Right lobe of liver (tissue), 6 donors: ENCODE results near the gene EVI5. TPM values are rescaled to one million over a fixed set of nuclear protein-coding genes. Genes with fewer than 3 reads are reported as not detected.

Experiments used
- ATAC-seq, 4 donors: fragments of 200-7000 bp; cut with Tn5 transposase; one replicate each; pipeline ENCODE4 v1.9.1; 2020; ENCODE audit warnings: mild to moderate bottlenecking in 4 of 4, moderate library complexity in 4 of 4
- DNase-seq, 3 donors: peaks; one replicate each; pipeline ENCODE4 v3.0.0-alpha.2; 2020
- H3K27ac ChIP-seq, 3 donors: fragments of 200-600 bp; one replicate each; pipeline ENCODE4 v1.8.0; 2022
- H3K27me3 ChIP-seq, 2 donors: fragments of 200-600 bp; one replicate each; pipeline ENCODE4 v1.8.0; 2022
- H3K36me3 ChIP-seq, 4 donors: fragments of 200-600 bp; sonication (generic) in 1 of 4; one replicate each; pipeline versions ENCODE4 v1.5.1 to v1.8.0; 2017 to 2022; ENCODE audit warnings: control low read depth in 1 of 4
- H3K4me1 ChIP-seq, 4 donors: fragments of 200-600 bp; sonication (generic) in 1 of 4; one replicate each; pipeline versions ENCODE4 v1.5.1 to v1.8.0; 2017 to 2022; ENCODE audit warnings: control low read depth in 1 of 4
- H3K4me3 ChIP-seq, 3 donors: fragments of 200-600 bp; one replicate each; pipeline ENCODE4 v1.8.0; 2022
- H3K9me3 ChIP-seq, 4 donors: fragments of 200-600 bp; sonication (generic) in 1 of 4; one replicate each; pipeline versions ENCODE4 v1.5.1 to v1.8.0; 2017 to 2022; ENCODE audit warnings: control low read depth in 1 of 4
- POLR2A ChIP-seq: fragments of 450-650 bp; IDR thresholded peaks from one replicate; pipeline ENCODE4 v1.6.1; 2017; ENCODE audit warnings: antibody characterized with exemption, mild to moderate bottlenecking
- WGBS: methylation state at CpG from one replicate; pipeline ENCODE4 v1.1.6; 2018; ENCODE audit warnings: low coverage, low lambda C conversion rate; ENCODE audit not compliant: insufficient coverage; ENCODE audit errors: missing lambda C conversion rate; 5-methylcytosine and 5-hydroxymethylcytosine counted together
- intact Hi-C, 2 donors: fragments of 100-400 bp; cut with DNase I; formaldehyde crosslinking; loops; one replicate each; pipeline versions ENCODE4 v1.11.2 to v1.14.1; 2022
- total RNA-seq, 6 experiments: library from RNA; depleted of rRNA in 2 of 6; stranded (reverse); fragments of >200 nt in 2 of 6; fragmentation: NEBNext Ultra II Directional in 3 of 6; extraction: Animal tissue kit (Norgen Biotek cat#: 25700) in 3 of 6; gene quantifications; one replicate each; pipeline versions ENCODE4 v1.1.0 to v1.2.4, GENCODE V29; 2016 to 2023
- TF ChIP-seq, protein P1 (sequence below), 4 donors: fragments of 200-600 bp in 3 of 4; fragments of 450-650 bp in 1 of 4; IDR thresholded peaks; one replicate each; pipeline versions ENCODE4 v1.5.1 to v1.8.0; 2016 to 2022; ENCODE audit warnings: antibody characterized with exemption in 4 of 4, mild to moderate bottlenecking in 2 of 4
- donor health status: DM: no; HTN: yes; CAD: no.
- donor health status: DM: no; HTN: no; CAD: no.
- donor health status: DM: no; HTN: no; CAD: no.
- donor health status: DM: no; HTN: yes; CAD: no.
- donor health status: DM: no; HTN: yes; CAD: no.

EVI5 gene
- total RNA-seq, 6 experiments from 2014 or later = 12.8 to 27.7 (median 19.0) TPM

DNA sequence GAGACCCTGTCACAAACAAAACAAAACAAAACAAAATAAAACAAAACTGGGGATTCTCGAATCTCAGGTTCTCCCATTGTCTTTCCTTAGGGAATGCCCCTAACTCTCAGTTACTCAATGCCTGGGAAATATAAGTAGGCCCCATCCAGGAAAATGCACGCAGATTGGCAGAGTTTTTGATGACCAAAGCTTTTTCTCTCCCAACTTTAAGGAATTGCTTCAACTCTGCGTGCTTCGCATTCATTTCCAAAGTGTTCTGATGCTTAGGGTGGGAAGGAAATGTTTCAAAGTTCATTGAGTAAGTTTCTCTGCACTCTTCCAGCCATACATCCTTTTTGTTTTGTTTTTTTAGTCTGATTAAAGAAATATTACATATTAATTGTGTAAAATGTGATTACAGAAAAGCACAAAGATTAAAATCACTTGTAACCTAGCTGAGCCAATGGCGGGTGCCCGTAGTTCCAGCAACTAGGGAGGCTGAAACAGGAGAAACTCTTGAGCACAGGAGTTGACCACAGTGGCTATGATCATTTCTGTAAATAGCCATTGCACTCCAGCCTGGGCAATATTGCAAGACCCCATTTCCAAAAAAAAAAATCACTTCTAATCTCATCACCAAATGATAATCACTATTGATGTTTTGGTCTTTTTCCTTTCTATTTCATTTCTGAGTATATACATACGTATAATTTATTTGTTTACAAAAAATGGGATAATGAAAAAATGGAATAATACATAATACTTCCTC is 18.4 kb upstream of the EVI5 start:
- Histone ChIP-seq H3K27ac (no peak overlapping the region), H3K4me1 (no peaks in the 10 kb centered on the region), H3K9me3 (no peaks in the 10 kb centered on the region), H3K4me3 (no peak overlapping the region), H3K36me3 (no peaks in the 10 kb centered on the region), H3K27me3 (no peaks in the 10 kb centered on the region)
- intact Hi-C loops = no loop called here
- ATAC-seq = no peak
- TF ChIP-seq, protein P1, sequence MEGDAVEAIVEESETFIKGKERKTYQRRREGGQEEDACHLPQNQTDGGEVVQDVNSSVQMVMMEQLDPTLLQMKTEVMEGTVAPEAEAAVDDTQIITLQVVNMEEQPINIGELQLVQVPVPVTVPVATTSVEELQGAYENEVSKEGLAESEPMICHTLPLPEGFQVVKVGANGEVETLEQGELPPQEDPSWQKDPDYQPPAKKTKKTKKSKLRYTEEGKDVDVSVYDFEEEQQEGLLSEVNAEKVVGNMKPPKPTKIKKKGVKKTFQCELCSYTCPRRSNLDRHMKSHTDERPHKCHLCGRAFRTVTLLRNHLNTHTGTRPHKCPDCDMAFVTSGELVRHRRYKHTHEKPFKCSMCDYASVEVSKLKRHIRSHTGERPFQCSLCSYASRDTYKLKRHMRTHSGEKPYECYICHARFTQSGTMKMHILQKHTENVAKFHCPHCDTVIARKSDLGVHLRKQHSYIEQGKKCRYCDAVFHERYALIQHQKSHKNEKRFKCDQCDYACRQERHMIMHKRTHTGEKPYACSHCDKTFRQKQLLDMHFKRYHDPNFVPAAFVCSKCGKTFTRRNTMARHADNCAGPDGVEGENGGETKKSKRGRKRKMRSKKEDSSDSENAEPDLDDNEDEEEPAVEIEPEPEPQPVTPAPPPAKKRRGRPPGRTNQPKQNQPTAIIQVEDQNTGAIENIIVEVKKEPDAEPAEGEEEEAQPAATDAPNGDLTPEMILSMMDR (IDR thresholded peaks at IDR 0.05) = no peak
- no peak for TF ChIP-seq POLR2A
- no peak for DNase-seq
- WGBS = 76% methylated on average over 7 of the region's 7 CpGs

DNA sequence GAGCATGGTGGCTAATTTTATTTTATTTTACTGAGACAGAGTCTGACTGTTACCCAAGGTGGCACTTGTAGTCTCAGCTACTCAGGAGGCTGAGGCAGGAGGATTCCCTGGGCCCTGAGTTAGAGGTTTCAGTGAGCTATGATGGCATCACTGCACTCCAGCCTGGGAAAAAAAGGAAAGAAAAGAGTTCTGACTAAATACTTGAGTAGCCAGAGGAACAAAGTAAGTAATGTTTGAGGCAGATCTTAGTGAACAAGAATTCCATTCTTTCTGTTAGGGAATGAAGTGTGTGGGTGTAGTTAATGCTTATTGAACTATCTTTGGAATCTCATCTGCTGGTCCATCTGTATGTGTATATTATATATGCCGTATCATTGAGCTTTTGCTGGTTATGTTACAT is 13.1 kb upstream of the EVI5 start:
- H3K4me3 ChIP-seq = no peak overlapping the region
- H3K27me3 ChIP-seq = no peaks in the 10 kb centered on the region
- WGBS = 64% methylated on average over 1 of the region's 1 CpG
- ATAC-seq (no peak), DNase-seq (no peak)
- H3K36me3 ChIP-seq = no peaks in the 10 kb centered on the region
- intact Hi-C loops = no loop called here
- TF ChIP-seq POLR2A = no peak
- TF ChIP-seq, protein P1 (IDR thresholded peaks at IDR 0.05) = no peak
- H3K27ac ChIP-seq = no peak overlapping the region
- H3K4me1 ChIP-seq = no peaks in the 10 kb centered on the region
- H3K9me3 ChIP-seq = no peaks in the 10 kb centered on the region

DNA sequence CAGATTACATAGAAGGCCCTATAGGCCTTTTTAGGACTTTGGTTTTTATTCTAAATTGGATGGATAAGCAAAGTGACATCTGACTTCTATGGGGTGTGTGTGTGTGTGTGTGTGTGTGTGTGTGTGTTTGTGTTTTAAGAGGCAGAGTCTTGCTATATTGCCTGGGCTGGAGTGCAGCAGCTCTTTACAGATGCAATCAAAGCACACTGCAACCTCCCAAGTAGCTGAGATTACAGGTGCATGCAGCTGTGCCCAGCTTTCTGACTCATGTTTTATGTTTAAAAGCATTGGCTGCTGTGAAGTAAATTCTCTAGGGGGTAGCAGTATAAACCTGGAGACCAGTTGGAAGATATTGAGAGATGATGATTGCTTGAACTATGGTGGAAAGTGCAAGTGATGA is 12.4 kb upstream of the EVI5 start:
- no peak for TF ChIP-seq POLR2A
- TF ChIP-seq, protein P1 (IDR thresholded peaks at IDR 0.05) = no peak
- Histone ChIP-seq H3K27me3 (no peaks in the 10 kb centered on the region), H3K27ac (no peak overlapping the region), H3K4me1 (no peaks in the 10 kb centered on the region), H3K9me3 (no peaks in the 10 kb centered on the region), H3K4me3 (no peak overlapping the region), H3K36me3 (no peaks in the 10 kb centered on the region)
- ATAC-seq (no peak), DNase-seq (no peak)
- intact Hi-C loops = no loop called here

DNA sequence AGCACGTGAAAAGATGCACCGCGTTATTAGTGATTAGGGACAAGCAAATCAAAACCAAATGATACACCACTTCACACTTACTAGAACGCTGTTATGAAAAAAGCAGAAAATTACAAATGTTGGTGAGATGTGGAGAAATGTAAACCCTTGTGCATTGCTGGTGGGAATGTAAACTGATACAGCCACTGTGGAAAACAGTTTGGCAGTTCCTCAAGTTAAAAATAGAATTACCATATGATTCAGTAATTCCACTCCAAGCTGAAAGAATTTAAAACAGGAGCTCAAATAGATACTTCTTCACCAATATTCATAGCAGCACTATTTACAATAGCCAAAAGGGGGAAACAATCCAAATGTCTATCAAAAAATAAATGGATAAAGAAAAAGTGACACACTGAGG is 10.3 kb upstream of the EVI5 start:
- DNase-seq (no peak), ATAC-seq (no peak)
- no peak overlapping the region for H3K4me3 ChIP-seq
- no peak for TF ChIP-seq POLR2A
- TF ChIP-seq, protein P1 (IDR thresholded peaks at IDR 0.05) = no peak
- no peaks in the 10 kb centered on the region for H3K27me3 ChIP-seq
- no peaks in the 10 kb centered on the region for H3K4me1 ChIP-seq
- WGBS = 95% methylated on average over 4 of the region's 4 CpGs
- no peak overlapping the region for H3K27ac ChIP-seq
- no peaks in the 10 kb centered on the region for H3K9me3 ChIP-seq
- H3K36me3 ChIP-seq = no peaks in the 10 kb centered on the region
- intact Hi-C loops = no loop called here
